T-cell (primary cell): ENCODE data around the gene EFHB. TPM values are rescaled to one million over a fixed set of nuclear protein-coding genes. Genes with fewer than 3 reads are reported as not detected.
A peak's percentile ranks its signal among the peaks of the same experiment; 100 is the strongest.

Experiments
- ATAC-seq, 4 experiments: fragments of 200-7000 bp in 3 of 4; fragments of 150-1000 bp in 1 of 4; cut with Tn5 transposase; replicated peaks in 1 of 4; 1 replicate in 3 of 4; 2 replicates in 1 of 4; pipeline ENCODE4 v1.10.0; 2021; ENCODE audit warnings: moderate library complexity in 3 of 4, mild to moderate bottlenecking in 2 of 4, moderate number of reproducible peaks in 1 of 4
- CTCF ChIA-PET, 2 donors: fragments of 300-600 bp; sonication (Branson Sonifier 250); formaldehyde crosslinking; loops; one replicate each; lab custom pipeline; 2022; ENCODE audit warnings: antibody characterized with exemption in 2 of 2; lab: Charles Lee
- POLR2A ChIA-PET, 2 donors: fragments of 300-600 bp; sonication (Branson Sonifier 250); formaldehyde crosslinking; loops; one replicate each; lab custom pipeline; 2022; ENCODE audit warnings: antibody characterized with exemption in 2 of 2; lab: Charles Lee
- DNase-seq, 35 experiments: peaks; one replicate each; pipeline versions ENCODE4 v3.0.0 to v3.0.0-alpha.2; 2013 to 2023
- H3K27ac ChIP-seq: one replicate; pipeline ENCODE4 v1.5.1; 2013; ENCODE audit warnings: low read length
- H3K27me3 ChIP-seq, 2 experiments: replicated peaks in 1 of 2; 1 replicate in 1 of 2; 2 replicates in 1 of 2; pipeline versions ENCODE4 v1.6.1 to v1.7.0; 2013; ENCODE audit warnings: low read length in 1 of 2, mixed read lengths in 1 of 2; ENCODE audit not compliant: control insufficient read depth in 2 of 2, insufficient read depth in 2 of 2; ENCODE audit errors: extremely low read depth in 1 of 2
- H3K36me3 ChIP-seq, 2 donors: 1 replicate in 1 of 2; 2 replicates in 1 of 2; pipeline versions ENCODE4 v1.6.1 to v1.7.0; 2013; ENCODE audit warnings: low read length in 1 of 2; ENCODE audit not compliant: control insufficient read depth in 2 of 2, insufficient read depth in 1 of 2; ENCODE audit errors: extremely low read depth in 1 of 2
- H3K4me1 ChIP-seq, 2 experiments: 1 replicate in 1 of 2; 2 replicates in 1 of 2; pipeline versions ENCODE4 v1.6.1 to v1.7.0; 2013; ENCODE audit warnings: low read length in 2 of 2, mixed read lengths in 1 of 2; ENCODE audit not compliant: insufficient read depth in 2 of 2, control insufficient read depth in 1 of 2; ENCODE audit errors: extremely low read depth in 1 of 2
- H3K4me3 ChIP-seq, 2 donors: 1 replicate in 1 of 2; 2 replicates in 1 of 2; pipeline versions ENCODE4 v1.5.1 to v1.7.0; 2013; ENCODE audit warnings: mild to moderate bottlenecking in 2 of 2, low read length in 1 of 2, moderate library complexity in 1 of 2; ENCODE audit not compliant: control insufficient read depth in 1 of 2; ENCODE audit errors: extremely low read depth in 1 of 2
- H3K9me3 ChIP-seq: 2 replicates; pipeline ENCODE4 v1.7.0; 2013
- H3K27ac Mint-ChIP-seq, 2 donors: one replicate each; pipeline ENCODE4 v1.8.0; 2020 to 2021; ENCODE audit warnings: mild to moderate bottlenecking in 2 of 2, mixed read lengths in 2 of 2
- H3K27me3 Mint-ChIP-seq, 2 donors: one replicate each; pipeline ENCODE4 v1.8.0; 2021 to 2022; ENCODE audit warnings: mixed read lengths in 2 of 2
- H3K36me3 Mint-ChIP-seq: one replicate; pipeline ENCODE4 v1.8.0; 2021; ENCODE audit warnings: mixed read lengths
- H3K4me1 Mint-ChIP-seq, 3 donors: one replicate each; pipeline ENCODE4 v1.8.0; 2020 to 2022; ENCODE audit warnings: mixed read lengths in 3 of 3, mild to moderate bottlenecking in 1 of 3
- H3K4me3 Mint-ChIP-seq, 3 donors: one replicate each; pipeline ENCODE4 v1.8.0; 2020 to 2022; ENCODE audit warnings: mild to moderate bottlenecking in 3 of 3, mixed read lengths in 3 of 3, moderate library complexity in 3 of 3
- H3K9me3 Mint-ChIP-seq, 3 donors: one replicate each; pipeline ENCODE4 v1.8.0; 2020 to 2022; ENCODE audit warnings: mixed read lengths in 3 of 3
- WGBS: methylation state at CpG from one replicate; pipeline ENCODE4 v1.1.5; 2013; ENCODE audit warnings: missing lambda C conversion rate; ENCODE audit not compliant: insufficient coverage; 5-methylcytosine and 5-hydroxymethylcytosine counted together
- total RNA-seq, 35 experiments: library from RNA in 6 of 35; stranded (reverse) in 6 of 35; fragments of 120-200 nt in 1 of 35; gene quantifications; one replicate each; pipeline versions ENCODE4 v1.2.1 to v1.2.4 and lab custom pipeline; 2013 to 2026

The EFHB gene
- total RNA-seq = 1 to 10 TPM in 3 of 5 donors, under 1 TPM in 1, not detected in 1; 0.95 to 1.8 (median 1.2) TPM
- 1.1 TPM for total RNA-seq (2013)
- total RNA-seq (lab: John Stamatoyannopoulos, UW) = 0.04 to 1.7 (median 0.49) reads per million in 29 experiments

DNA sequence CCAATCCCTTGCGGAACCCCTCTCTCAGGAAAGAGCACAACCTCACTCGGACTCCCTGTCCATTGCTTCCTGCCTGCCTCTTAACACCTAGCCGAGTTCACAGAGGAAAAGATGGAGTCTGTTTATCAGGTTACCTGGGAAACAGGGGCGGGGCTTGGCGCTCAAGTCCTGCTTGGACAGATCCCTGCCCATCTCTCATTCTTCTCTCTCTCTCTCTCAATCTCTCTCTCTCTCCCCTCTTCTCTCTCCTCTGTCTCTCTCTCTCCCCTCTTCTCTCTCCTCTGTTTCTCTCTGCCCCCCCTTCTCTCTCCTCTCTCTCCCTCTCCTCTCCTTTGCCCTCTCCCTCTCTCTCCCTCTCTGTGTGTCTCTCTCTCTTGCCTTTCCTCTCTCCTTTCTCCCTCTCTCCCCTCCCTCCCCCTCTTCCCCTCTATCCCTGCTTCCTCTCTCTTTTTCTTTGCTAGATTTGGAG, at the start of gene EFHB:
Gene EFHB, minus strand, starts transcription at position 120 of the 469 bp plus-strand sequence. CDS start 199 bp downstream, outside the sequence.
- peaks cover 8 to 23% of the 10 kb centered on the region in 2 donors for H3K27me3 Mint-ChIP-seq
- POLR2A ChIA-PET = no interaction called here
- DNase-seq (no peak), ATAC-seq (no peak)
- H3K4me1 Mint-ChIP-seq = peaks cover 0 to 12% (median 11%) of the 10 kb centered on the region in 3 donors
- H3K4me3 Mint-ChIP-seq = no peak within 1 kb of the TSS
- H3K4me1 ChIP-seq = no peaks in the 10 kb centered on the region
- CTCF ChIA-PET = no interaction called here
- no peaks in the 10 kb centered on the region for H3K9me3 Mint-ChIP-seq
- H3K27me3 ChIP-seq = peaks cover 0 to 10% of the 10 kb centered on the region in 2 experiments
- no peaks in the 10 kb centered on the region for H3K36me3 Mint-ChIP-seq
- no peak within 1 kb of the TSS for H3K27ac Mint-ChIP-seq
- no peaks in the 10 kb centered on the region for H3K9me3 ChIP-seq
- WGBS = 48% methylated on average over 4 of the region's 5 CpGs
- no peaks in the 10 kb centered on the region for H3K36me3 ChIP-seq
- H3K4me3 ChIP-seq = no peak within 1 kb of the TSS
- no peak within 1 kb of the TSS for H3K27ac ChIP-seq

DNA sequence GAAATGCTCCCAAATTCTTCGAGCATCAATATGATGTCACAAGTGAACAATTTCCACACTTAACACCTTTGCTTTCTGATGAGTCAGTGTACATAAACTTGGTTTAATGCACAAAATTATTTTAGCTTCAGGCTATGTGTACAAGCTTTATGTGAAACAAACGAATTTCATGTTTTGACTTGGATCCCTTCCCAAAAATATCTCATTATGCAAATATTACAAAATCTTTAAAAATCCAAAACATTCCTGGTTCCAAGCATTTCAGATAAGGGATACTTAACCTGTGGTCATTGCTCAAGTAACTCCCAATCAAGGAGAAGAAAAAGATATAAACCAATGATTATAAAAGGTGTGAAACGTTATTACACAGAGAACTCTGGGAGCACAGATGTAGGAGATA, 38.0 kb upstream of the EFHB start:
- no peak for ATAC-seq
- Mint-ChIP-seq H3K27me3 (no peaks in the 10 kb centered on the region), H3K4me1 (peaks cover 34 to 39% (median 35%) of the 10 kb centered on the region in 3 donors), H3K36me3 (peaks cover 48% of the 10 kb centered on the region), H3K4me3 (no peak overlapping the region), H3K27ac (no peak overlapping the region), H3K9me3 (no peaks in the 10 kb centered on the region)
- Histone ChIP-seq H3K27ac (no peak overlapping the region), H3K4me3 (no peak overlapping the region), H3K4me1 (peaks cover 2% of the 10 kb centered on the region in 2 experiments), H3K27me3 (no peaks in the 10 kb centered on the region), H3K36me3 (peaks cover 9 to 31% of the 10 kb centered on the region in 2 donors), H3K9me3 (no peaks in the 10 kb centered on the region)
- ChIA-PET POLR2A (no interaction called here), CTCF (no interaction called here)
- WGBS = no CpG with 5 or more reads among the region's 3 CpGs
- no peak for DNase-seq

DNA sequence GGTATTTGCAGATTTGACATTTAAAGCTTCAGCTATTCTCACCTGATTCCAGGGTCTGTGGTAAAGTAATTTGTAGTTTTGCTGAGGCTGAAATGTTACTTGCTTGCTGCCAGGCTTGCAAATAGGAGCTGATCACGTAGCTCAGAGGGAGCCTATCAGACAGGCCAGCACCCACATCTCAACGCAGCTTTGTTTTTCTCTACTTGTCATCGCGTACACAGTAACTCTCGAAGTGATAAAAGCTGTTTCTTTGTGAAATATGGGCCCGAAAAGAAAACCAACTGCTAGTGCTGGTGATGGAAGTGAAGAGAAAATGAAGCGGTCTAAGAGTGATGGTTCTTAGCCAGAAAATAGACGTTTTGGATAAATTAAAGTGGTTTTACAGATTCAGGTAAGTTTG, 36.3 kb upstream of the EFHB start:
- POLR2A ChIA-PET = interaction anchor here (0.5 to 0.6 kb wide), 4 partner anchors 13 to 839 kb away, joined by 3 to 5 read pairs (median 4); no protein-coding TSS in a partner anchor
- 100% methylated on average over 7 of the region's 8 CpGs for WGBS
- H3K27ac Mint-ChIP-seq = no peak overlapping the region
- CTCF ChIA-PET = interaction anchor here in 1 of 2 donors (0.7 kb wide), 1 partner anchor 414 kb away, joined by 3 read pairs; no protein-coding TSS in a partner anchor
- no peaks in the 10 kb centered on the region for H3K9me3 Mint-ChIP-seq
- H3K27me3 Mint-ChIP-seq = no peaks in the 10 kb centered on the region
- Histone ChIP-seq H3K36me3 (peaks cover 12 to 15% of the 10 kb centered on the region in 2 donors), H3K27ac (no peak overlapping the region), H3K9me3 (no peaks in the 10 kb centered on the region), H3K4me3 (no peak overlapping the region), H3K4me1 (peaks cover 3 to 5% of the 10 kb centered on the region in 2 experiments), H3K27me3 (no peaks in the 10 kb centered on the region)
- ATAC-seq (no peak), DNase-seq (no peak)
- peaks cover 51 to 54% (median 53%) of the 10 kb centered on the region in 3 donors for H3K4me1 Mint-ChIP-seq
- H3K36me3 Mint-ChIP-seq = peaks cover 47% of the 10 kb centered on the region
- no peak overlapping the region for H3K4me3 Mint-ChIP-seq

GRCh38 chr3:19967812-19968211, 33.8 kb upstream of the EFHB start:
- Mint-ChIP-seq H3K4me3 (no peak overlapping the region), H3K27ac (peak overlapping the region in 1 of 2 donors; percentile 2)
- WGBS = no CpG with 5 or more reads among the region's 4 CpGs

GRCh38 chr3:19967208-19967607, 33.2 kb upstream of the EFHB start:
- 100% methylated on average over 2 of the region's 6 CpGs for WGBS
- POLR2A ChIA-PET = interaction anchor here in 1 of 2 donors (0.6 kb wide), 1 partner anchor 12 kb away, joined by 3 read pairs; no protein-coding TSS in a partner anchor
- ATAC-seq (no peak), DNase-seq (no peak)
- Histone ChIP-seq H3K4me3 (no peak overlapping the region), H3K9me3 (no peaks in the 10 kb centered on the region), H3K27me3 (no peaks in the 10 kb centered on the region), H3K4me1 (peaks cover 3 to 8% of the 10 kb centered on the region in 2 experiments), H3K36me3 (peaks cover 3 to 7% of the 10 kb centered on the region in 2 donors), H3K27ac (no peak overlapping the region)
- Mint-ChIP-seq H3K36me3 (peaks cover 34% of the 10 kb centered on the region), H3K27me3 (no peaks in the 10 kb centered on the region), H3K4me1 (peaks cover 74 to 76% (median 76%) of the 10 kb centered on the region in 3 donors), H3K9me3 (no peaks in the 10 kb centered on the region), H3K27ac (no peak overlapping the region), H3K4me3 (no peak overlapping the region)
- CTCF ChIA-PET = no interaction called here

More at GRCh38 chr3:19967812-19968211, 33.8 kb upstream of the EFHB start:
- DNase-seq (no peak), ATAC-seq (no peak)
- POLR2A ChIA-PET = no interaction called here
- Mint-ChIP-seq H3K9me3 (no peaks in the 10 kb centered on the region), H3K36me3 (peaks cover 36% of the 10 kb centered on the region), H3K4me1 (peaks cover 68 to 76% (median 76%) of the 10 kb centered on the region in 3 donors), H3K27me3 (no peaks in the 10 kb centered on the region)
- Histone ChIP-seq H3K9me3 (no peaks in the 10 kb centered on the region), H3K4me1 (peaks cover 3 to 6% of the 10 kb centered on the region in 2 experiments), H3K4me3 (no peak overlapping the region), H3K27me3 (no peaks in the 10 kb centered on the region), H3K27ac (no peak overlapping the region), H3K36me3 (peaks cover 3 to 7% of the 10 kb centered on the region in 2 donors)
- CTCF ChIA-PET = no interaction called here

GRCh38 chr3:19961960-19962359, 27.9 kb upstream of the EFHB start:
- no peaks in the 10 kb centered on the region for H3K9me3 ChIP-seq
- 100% methylated on average over 2 of the region's 4 CpGs for WGBS
- POLR2A ChIA-PET = no interaction called here
- peaks cover 6% of the 10 kb centered on the region in 2 donors for H3K36me3 ChIP-seq
- H3K9me3 Mint-ChIP-seq = no peaks in the 10 kb centered on the region
- ATAC-seq (no peak), DNase-seq (no peak)
- H3K4me1 ChIP-seq = peaks cover 3 to 11% of the 10 kb centered on the region in 2 experiments
- H3K4me3 ChIP-seq = no peak overlapping the region
- H3K27ac ChIP-seq = no peak overlapping the region
- peaks cover 85 to 95% (median 91%) of the 10 kb centered on the region in 3 donors for H3K4me1 Mint-ChIP-seq
- H3K36me3 Mint-ChIP-seq = peaks cover 43% of the 10 kb centered on the region
- no peak overlapping the region for H3K27ac Mint-ChIP-seq
- no peaks in the 10 kb centered on the region for H3K27me3 ChIP-seq
- no peaks in the 10 kb centered on the region for H3K27me3 Mint-ChIP-seq
- CTCF ChIA-PET = no interaction called here
- H3K4me3 Mint-ChIP-seq = no peak overlapping the region
